ENCODE results near the gene PTBP1.
A peak's percentile ranks its signal among the peaks of the same experiment; 100 is the strongest.
"Not testable (repeated sequence)": the region's sequence is repeated elsewhere in the genome, so short reads cannot be mapped to it uniquely, and the experiment has no call there.

Gene PTBP1

GRCh38 chr19:853014-853585 lies 55.8 kb downstream of the PTBP1 start:
- H3K9ac ChIP-seq (ENCODE audit: low read depth, low read length), result no peak overlapping the region
- H3K27ac ChIP-seq (ENCODE audit: low read depth, low read length), result no peak overlapping the region
- no peaks in the 10 kb centered on the region for H3K27me3 ChIP-seq (ENCODE audit: control insufficient read depth, insufficient read depth, low read length)
- H3K4me3 ChIP-seq (ENCODE audit: low read depth, low read length), result no peak overlapping the region
- H3K36me3 ChIP-seq (ENCODE audit: control insufficient read depth, insufficient read depth, low read length), result no peaks in the 10 kb centered on the region
- H3K9me3 ChIP-seq (ENCODE audit: control insufficient read depth, insufficient read depth, low read length), result no peaks in the 10 kb centered on the region
- no peaks in the 10 kb centered on the region for H3K4me1 ChIP-seq (ENCODE audit: control insufficient read depth, insufficient read depth, low read length)

GRCh38 chr19:853614-854220 lies 56.5 kb downstream of the PTBP1 start:
- not testable (repeated sequence) for H3K27ac ChIP-seq (ENCODE audit: low read depth, low read length); H3K36me3 ChIP-seq (ENCODE audit: control insufficient read depth, insufficient read depth, low read length); H3K4me1 ChIP-seq (ENCODE audit: control insufficient read depth, insufficient read depth, low read length); H3K9ac ChIP-seq (ENCODE audit: low read depth, low read length); H3K9me3 ChIP-seq (ENCODE audit: control insufficient read depth, insufficient read depth, low read length); H3K4me3 ChIP-seq (ENCODE audit: low read depth, low read length); H3K27me3 ChIP-seq (ENCODE audit: control insufficient read depth, insufficient read depth, low read length)

DNA sequence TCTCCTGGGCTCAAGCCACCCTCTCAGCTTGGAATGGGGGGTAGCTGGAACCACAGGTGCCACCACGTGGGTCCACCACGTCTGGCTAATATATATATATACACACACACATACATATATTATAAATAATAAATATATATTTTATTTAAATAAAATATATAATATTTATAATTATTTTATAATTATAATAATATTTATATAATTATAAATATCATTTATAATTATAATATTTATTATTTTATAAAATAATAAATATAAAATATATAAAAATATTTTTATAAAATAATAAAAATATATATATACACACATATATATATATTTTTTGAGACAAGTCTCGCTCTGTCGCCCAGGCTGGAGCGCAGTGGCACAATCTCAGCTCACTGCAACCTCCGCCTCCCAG lies 57.3 kb downstream of the PTBP1 start:
- Histone ChIP-seq H3K9ac (ENCODE audit: low read depth, low read length) (no peak overlapping the region), H3K36me3 (ENCODE audit: control insufficient read depth, insufficient read depth, low read length) (no peaks in the 10 kb centered on the region), H3K27ac (ENCODE audit: low read depth, low read length) (no peak overlapping the region), H3K4me3 (ENCODE audit: low read depth, low read length) (no peak overlapping the region), H3K27me3 (ENCODE audit: control insufficient read depth, insufficient read depth, low read length) (peaks cover 5% of the 10 kb centered on the region), H3K9me3 (ENCODE audit: control insufficient read depth, insufficient read depth, low read length) (no peaks in the 10 kb centered on the region), H3K4me1 (ENCODE audit: control insufficient read depth, insufficient read depth, low read length) (no peaks in the 10 kb centered on the region)

- no peaks in the 10 kb centered on the region for H3K9me3 ChIP-seq (ENCODE audit: control insufficient read depth, insufficient read depth, low read length)
- no peaks in the 10 kb centered on the region for H3K36me3 ChIP-seq (ENCODE audit: control insufficient read depth, insufficient read depth, low read length)
- no peaks in the 10 kb centered on the region for H3K4me1 ChIP-seq (ENCODE audit: control insufficient read depth, insufficient read depth, low read length)
- H3K4me3 ChIP-seq (ENCODE audit: low read depth, low read length), result no peak overlapping the region
- peaks cover 11% of the 10 kb centered on the region for H3K27me3 ChIP-seq (ENCODE audit: control insufficient read depth, insufficient read depth, low read length)
- no peak overlapping the region for H3K27ac ChIP-seq (ENCODE audit: low read depth, low read length)
- H3K9ac ChIP-seq (ENCODE audit: low read depth, low read length), result no peak overlapping the region
These were observed 57.9 kb downstream of the PTBP1 start for GRCh38 chr19:855142-855541.

DNA sequence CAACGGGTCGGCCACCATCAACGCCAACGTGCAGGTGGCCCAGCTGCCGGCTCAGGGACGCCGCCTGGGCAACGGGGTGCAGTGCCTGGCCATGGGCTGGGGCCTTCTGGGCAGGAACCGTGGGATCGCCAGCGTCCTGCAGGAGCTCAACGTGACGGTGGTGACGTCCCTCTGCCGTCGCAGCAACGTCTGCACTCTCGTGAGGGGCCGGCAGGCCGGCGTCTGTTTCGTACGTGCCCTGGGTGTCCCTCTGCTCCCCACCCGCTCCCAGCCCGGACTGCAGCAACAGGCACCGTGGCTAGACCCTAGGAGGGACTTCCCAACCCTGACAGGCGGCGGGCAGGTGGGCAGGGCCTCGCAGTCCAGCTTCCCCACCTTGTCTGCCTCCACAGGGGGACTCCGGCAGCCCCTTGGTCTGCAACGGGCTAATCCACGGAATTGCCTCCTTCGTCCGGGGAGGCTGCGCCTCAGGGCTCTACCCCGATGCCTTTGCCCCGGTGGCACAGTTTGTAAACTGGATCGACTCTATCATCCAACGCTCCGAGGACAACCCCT lies 58.4 kb downstream of the PTBP1 start:
- peaks cover 15% of the 10 kb centered on the region for H3K27me3 ChIP-seq (ENCODE audit: control insufficient read depth, insufficient read depth, low read length)
- no peaks in the 10 kb centered on the region for H3K36me3 ChIP-seq (ENCODE audit: control insufficient read depth, insufficient read depth, low read length)
- no peak overlapping the region for H3K9ac ChIP-seq (ENCODE audit: low read depth, low read length)
- no peak overlapping the region for H3K27ac ChIP-seq (ENCODE audit: low read depth, low read length)
- H3K4me1 ChIP-seq (ENCODE audit: control insufficient read depth, insufficient read depth, low read length), result no peaks in the 10 kb centered on the region
- no peak overlapping the region for H3K4me3 ChIP-seq (ENCODE audit: low read depth, low read length)
- no peaks in the 10 kb centered on the region for H3K9me3 ChIP-seq (ENCODE audit: control insufficient read depth, insufficient read depth, low read length)

DNA sequence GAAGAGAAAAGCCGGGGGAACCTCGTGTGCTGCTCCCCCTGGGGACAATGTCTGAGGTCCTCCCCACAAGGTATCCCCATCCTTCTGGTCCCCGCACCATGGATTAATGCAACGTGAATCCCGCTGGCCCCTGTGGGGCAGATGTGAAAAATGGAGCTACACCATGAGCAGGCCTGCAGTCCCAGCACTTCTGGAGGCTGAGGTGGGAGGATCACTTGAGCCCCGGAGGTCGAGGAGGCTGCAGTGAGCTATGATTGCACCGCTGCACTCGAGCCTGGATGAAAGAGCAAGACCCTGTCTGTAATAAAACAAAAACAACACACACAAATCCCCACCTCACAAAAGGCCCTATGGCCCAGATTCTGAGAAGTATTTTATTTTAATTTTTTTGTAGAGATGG lies 61.0 kb downstream of the PTBP1 start:
- Histone ChIP-seq H3K4me3 (ENCODE audit: low read depth, low read length) (no peak overlapping the region), H3K9ac (ENCODE audit: low read depth, low read length) (no peak overlapping the region), H3K27me3 (ENCODE audit: control insufficient read depth, insufficient read depth, low read length) (peaks cover 18% of the 10 kb centered on the region), H3K4me1 (ENCODE audit: control insufficient read depth, insufficient read depth, low read length) (no peaks in the 10 kb centered on the region), H3K36me3 (ENCODE audit: control insufficient read depth, insufficient read depth, low read length) (no peaks in the 10 kb centered on the region), H3K27ac (ENCODE audit: low read depth, low read length) (no peak overlapping the region), H3K9me3 (ENCODE audit: control insufficient read depth, insufficient read depth, low read length) (no peaks in the 10 kb centered on the region)

GRCh38 chr19:858868-859843 lies 61.9 kb downstream of the PTBP1 start, which contains the start of gene CFD:
Gene CFD (plus strand): TSS chr19:859664. CDS start chr19:859690, 26 bp downstream.
- H3K4me3 ChIP-seq (ENCODE audit: low read depth, low read length), result peak within 1 kb of the TSS; percentile 64
- no peak within 1 kb of the TSS for H3K27ac ChIP-seq (ENCODE audit: low read depth, low read length)
- H3K9me3 ChIP-seq (ENCODE audit: control insufficient read depth, insufficient read depth, low read length), result no peaks in the 10 kb centered on the region
- H3K4me1 ChIP-seq (ENCODE audit: control insufficient read depth, insufficient read depth, low read length), result no peaks in the 10 kb centered on the region
- H3K9ac ChIP-seq (ENCODE audit: low read depth, low read length), result no peak within 1 kb of the TSS
- H3K27me3 ChIP-seq (ENCODE audit: control insufficient read depth, insufficient read depth, low read length), result peaks cover 18% of the 10 kb centered on the region
- H3K36me3 ChIP-seq (ENCODE audit: control insufficient read depth, insufficient read depth, low read length), result no peaks in the 10 kb centered on the region

GRCh38 chr19:861141-861755 lies 64.0 kb downstream of the PTBP1 start:
- Histone ChIP-seq H3K4me3 (ENCODE audit: low read depth, low read length) (peak overlapping the region; percentile 51; the same call in 1 of the 2 replicates), H3K4me1 (ENCODE audit: control insufficient read depth, insufficient read depth, low read length) (no peaks in the 10 kb centered on the region), H3K36me3 (ENCODE audit: control insufficient read depth, insufficient read depth, low read length) (no peaks in the 10 kb centered on the region), H3K27me3 (ENCODE audit: control insufficient read depth, insufficient read depth, low read length) (peaks cover 18% of the 10 kb centered on the region), H3K9ac (ENCODE audit: low read depth, low read length) (no peak overlapping the region), H3K27ac (ENCODE audit: low read depth, low read length) (no peak overlapping the region), H3K9me3 (ENCODE audit: control insufficient read depth, insufficient read depth, low read length) (no peaks in the 10 kb centered on the region)
